IMR-90 (cell line): ENCODE results near the gene SHISAL1. TPM values are rescaled to one million over a fixed set of nuclear protein-coding genes. Genes with fewer than 3 reads are reported as not detected.

Experiments
- ATAC-seq: fragments of 200-7000 bp; cut with Tn5 transposase; 2 replicates; pipeline ENCODE4 v1.9.1; 2020; ENCODE audit warnings: low read depth, mild to moderate bottlenecking, moderate library complexity
- BruUV-seq: library from RNA; stranded (reverse); fragments of 400-500 nt; replicated peaks from 2 replicates; lab custom pipeline; 2021; lab: Mats Ljungman, UMichigan
- CTCF ChIA-PET: fragments of 300-600 bp; formaldehyde crosslinking; extraction: SDS; loops from one replicate; lab custom pipeline; 2021; ENCODE audit warnings: antibody characterized with exemption; lab: Yijun Ruan, JAX
- POLR2A ChIA-PET: fragments of 300-600 bp; sonication (Branson Sonifier 250); formaldehyde crosslinking; loops from one replicate; lab custom pipeline; 2022; ENCODE audit warnings: antibody characterized with exemption; ENCODE audit not compliant: unreplicated experiment; lab: Charles Lee
- DNase-seq: peaks from one replicate; pipeline ENCODE4 v3.0.0; 2013
- H2AFZ ChIP-seq: replicated peaks from 2 replicates; pipeline ENCODE3; 2013; ENCODE audit warnings: low read length, mild to moderate bottlenecking; ENCODE audit not compliant: poor library complexity
- H2AK5ac ChIP-seq: 2 replicates; pipeline ENCODE4 v1.6.1; 2013; ENCODE audit warnings: low read depth, low read length, inconsistent platforms
- H2AK9ac ChIP-seq: replicated peaks from 2 replicates; pipeline ENCODE3; 2013; ENCODE audit warnings: mild to moderate bottlenecking, low read depth, low read length, moderate library complexity; ENCODE audit not compliant: poor library complexity
- H2BK120ac ChIP-seq: 2 replicates; pipeline ENCODE4 v1.6.1; 2013; ENCODE audit warnings: low read depth, low read length, inconsistent platforms
- H2BK15ac ChIP-seq: 3 replicates; pipeline ENCODE4 v1.6.1; 2013; ENCODE audit warnings: low read depth, low read length, inconsistent platforms
- H2BK20ac ChIP-seq: 2 replicates; pipeline ENCODE4 v1.6.1; 2013; ENCODE audit warnings: low read depth, mild to moderate bottlenecking, inconsistent platforms, low read length, moderate library complexity
- H2BK5ac ChIP-seq: 2 replicates; pipeline ENCODE4 v1.6.1; 2013; ENCODE audit warnings: mild to moderate bottlenecking, low read depth, low read length, inconsistent platforms; ENCODE audit not compliant: poor library complexity, severe bottlenecking
- H3K14ac ChIP-seq: replicated peaks from 2 replicates; pipeline ENCODE4 v1.6.1; 2013; ENCODE audit warnings: low read depth, low read length, inconsistent platforms
- H3K18ac ChIP-seq: 2 replicates; pipeline ENCODE4 v1.6.1; 2013; ENCODE audit warnings: low read depth, low read length, control low read depth
- H3K23ac ChIP-seq: 2 replicates; pipeline ENCODE4 v1.6.1; 2013; ENCODE audit warnings: low read depth, low read length, inconsistent platforms
- H3K27ac ChIP-seq: 2 replicates; pipeline ENCODE4 v1.5.1; 2013; ENCODE audit warnings: mild to moderate bottlenecking, control low read depth, low read length; ENCODE audit not compliant: insufficient read depth
- H3K27me3 ChIP-seq: 2 replicates; pipeline ENCODE4 v1.6.1; 2013; ENCODE audit warnings: low read length; ENCODE audit not compliant: control insufficient read depth, insufficient read depth
- H3K36me3 ChIP-seq: 2 replicates; pipeline ENCODE4 v1.6.1; 2013; ENCODE audit warnings: low read length, mixed read lengths; ENCODE audit not compliant: control insufficient read depth, insufficient read depth
- H3K4ac ChIP-seq: 2 replicates; pipeline ENCODE4 v1.6.1; 2013; ENCODE audit warnings: low read depth, low read length, inconsistent platforms
- H3K4me1 ChIP-seq: 2 replicates; pipeline ENCODE4 v1.6.1; 2013; ENCODE audit warnings: low read length, mixed read lengths; ENCODE audit not compliant: control insufficient read depth, insufficient read depth
- H3K4me2 ChIP-seq: 2 replicates; pipeline ENCODE4 v1.6.1; 2013; ENCODE audit warnings: low read depth, mild to moderate bottlenecking, control low read depth, low read length, moderate library complexity
- H3K4me3 ChIP-seq: 2 replicates; pipeline ENCODE4 v1.5.1; 2013; ENCODE audit warnings: low read depth, mild to moderate bottlenecking, control low read depth, low read length, moderate library complexity; ENCODE audit not compliant: insufficient read depth
- H3K56ac ChIP-seq: 2 replicates; pipeline ENCODE4 v1.6.1; 2013; ENCODE audit warnings: low read length, inconsistent platforms; ENCODE audit not compliant: insufficient read depth; ENCODE audit errors: extremely low read depth
- H3K79me1 ChIP-seq, 2 experiments: 2 replicates each; pipeline ENCODE4 v1.6.1; 2013; ENCODE audit warnings: low read length in 2 of 2, inconsistent platforms in 1 of 2, low read depth in 1 of 2
- H3K9ac ChIP-seq: 2 replicates; pipeline ENCODE4 v1.6.1; 2013; ENCODE audit warnings: low read depth, low read length, control low read depth
- H3K9me1 ChIP-seq: 2 replicates; pipeline ENCODE4 v1.6.1; 2013; ENCODE audit warnings: low read length, inconsistent platforms; ENCODE audit not compliant: insufficient read depth
- H3K9me3 ChIP-seq: 2 replicates; pipeline ENCODE4 v1.6.1; 2013; ENCODE audit warnings: low read length; ENCODE audit not compliant: control insufficient read depth, insufficient read depth
- H4K20me1 ChIP-seq: 2 replicates; pipeline ENCODE4 v1.6.1; 2013; ENCODE audit warnings: low read length, inconsistent platforms; ENCODE audit not compliant: insufficient read depth
- H4K5ac ChIP-seq: 2 replicates; pipeline ENCODE4 v1.6.1; 2013; ENCODE audit warnings: mild to moderate bottlenecking, low read depth, low read length, control low read depth
- H4K8ac ChIP-seq, 2 experiments: 2 replicates each; pipeline ENCODE4 v1.6.1; 2013; ENCODE audit warnings: low read depth in 2 of 2, low read length in 2 of 2, control low read depth in 1 of 2, inconsistent platforms in 1 of 2
- H4K91ac ChIP-seq: 2 replicates; pipeline ENCODE4 v1.6.1; 2013; ENCODE audit warnings: low read depth, low read length, inconsistent platforms; ENCODE audit not compliant: insufficient read depth
- FOS ChIP-seq: fragments of 150-350 bp; IDR thresholded peaks from 2 replicates; pipeline ENCODE4 v1.6.1; 2016; ENCODE audit warnings: low read depth, low read length
- WGBS, 2 experiments: methylation state at CpG; one replicate each; pipeline versions ENCODE4 v1.1.5 to v1.1.7; 2013; ENCODE audit warnings: missing lambda C conversion rate in 2 of 2; ENCODE audit not compliant: insufficient read length in 1 of 2; ENCODE audit errors: extremely low coverage in 2 of 2; 5-methylcytosine and 5-hydroxymethylcytosine counted together
- dilution Hi-C: fragments of 300-500 bp; cut with HindIII; formaldehyde crosslinking; loops from one replicate; pipeline ENCODE4 v1.14.3; 2018; ENCODE audit warnings: low sequenced_read_pairs; ENCODE audit not compliant: unreplicated experiment
- in situ Hi-C: fragments of 300-500 bp; cut with MboI; formaldehyde crosslinking; loops from 3 replicates; pipeline ENCODE4 v1.14.3; 2019; ENCODE audit warnings: low sequenced_read_pairs, inconsistent platforms, mixed read lengths
- intact Hi-C: fragments of 100-400 bp; cut with micrococcal nuclease; formaldehyde crosslinking; loops from 2 replicates; pipeline ENCODE4 v1.10.0; 2022
- polyA plus RNA-seq, 3 experiments: library from polyadenylated mRNA; depleted of rRNA; stranded (reverse); fragments of >200 nt; gene quantifications; 2 replicates each; pipeline ENCODE4 v1.2.3, GENCODE V29; 2012; ENCODE audit warnings: low replicate concordance in 1 of 3
- total RNA-seq: library from RNA; depleted of rRNA; stranded (reverse); fragments of >200 nt; gene quantifications from 2 replicates; pipeline ENCODE4 v1.2.3, GENCODE V29; 2012

Gene SHISAL1
- total and polyA plus RNA-seq, 2 of the 4 experiments (the other 2 are of a cell fraction) = 1.0 to 1.4 TPM

DNA sequence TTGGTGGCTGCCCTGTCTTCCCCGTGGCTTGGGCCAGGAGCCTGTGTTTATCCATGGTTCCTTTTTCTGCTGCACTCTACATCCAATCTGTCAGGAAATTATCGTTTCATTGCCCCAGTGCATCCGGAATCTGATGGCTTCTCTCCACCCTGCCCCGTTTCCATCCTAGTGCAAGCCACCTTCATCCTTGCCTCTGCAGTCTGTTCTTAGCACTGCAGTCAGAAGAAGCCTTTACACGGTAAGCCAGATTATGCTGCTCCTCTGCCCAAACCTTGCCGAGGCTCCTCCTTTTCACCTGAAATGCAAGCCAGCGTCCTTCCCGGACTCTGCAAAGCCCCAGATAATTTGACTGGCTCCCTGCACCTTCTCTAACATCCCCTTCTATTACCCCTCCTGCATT is 86.9 kb downstream of the SHISAL1 start:
- no peak overlapping the region for H4K91ac ChIP-seq
- no peak overlapping the region for H2BK20ac ChIP-seq
- H2AK9ac ChIP-seq = no peak overlapping the region
- no peak for TF ChIP-seq FOS
- H3K4me2 ChIP-seq = no peak overlapping the region
- peaks cover 27% of the 10 kb centered on the region for H3K27me3 ChIP-seq
- H3K23ac ChIP-seq = no peak overlapping the region
- no peak overlapping the region for H3K14ac ChIP-seq
- no peak overlapping the region for H3K4me3 ChIP-seq
- no peaks in the 10 kb centered on the region for H3K9me1 ChIP-seq
- intact Hi-C loops (no loop called here), dilution Hi-C loops (no loop called here), in situ Hi-C loops (no loop called here)
- 41% methylated on average over 6 of the region's 8 CpGs; no CpG with 5 or more reads in 1 of the 2 experiments for WGBS, 2 experiments
- H2AK5ac ChIP-seq = no peak overlapping the region
- CTCF ChIA-PET = no interaction called here
- no peak overlapping the region for H4K8ac ChIP-seq
- no peak overlapping the region for H2AFZ ChIP-seq
- no peak overlapping the region for H3K27ac ChIP-seq
- H3K4ac ChIP-seq = no peak overlapping the region
- H4K20me1 ChIP-seq = no peaks in the 10 kb centered on the region
- peaks cover 16% of the 10 kb centered on the region for H3K9me3 ChIP-seq
- no TSS peak for BruUV-seq
- no peaks in the 10 kb centered on the region for H3K4me1 ChIP-seq
- no peaks in the 10 kb centered on the region for H3K79me1 ChIP-seq
- no peak overlapping the region for H3K56ac ChIP-seq
- H3K9ac ChIP-seq = no peak overlapping the region
- H2BK5ac ChIP-seq = no peak overlapping the region
- no peak overlapping the region for H4K5ac ChIP-seq
- no peak overlapping the region for H3K18ac ChIP-seq
- no peak for DNase-seq
- POLR2A ChIA-PET = no interaction called here
- no peak overlapping the region for H2BK15ac ChIP-seq
- ATAC-seq = no peak
- H2BK120ac ChIP-seq = no peak overlapping the region
- H3K36me3 ChIP-seq = no peaks in the 10 kb centered on the region
